ENCODE measurements around the gene TEP1.
"Not testable (repeated sequence)": the region's sequence is repeated elsewhere in the genome, so short reads cannot be mapped to it uniquely, and the experiment has no call there.

Gene TEP1

GRCh38 chr14:20412876-20413743 lies at the start of gene TEP1:
Gene TEP1 (minus strand): TSS chr14:20413501. CDS start chr14:20408439, 5,062 bp downstream.
- H3K36me3 ChIP-seq (ENCODE audit: control insufficient read depth, insufficient read depth, low read length), result no peaks in the 10 kb centered on the region
- peak within 1 kb of the TSS; percentile 95 for H3K4me3 ChIP-seq (ENCODE audit: low read length)
- peak; percentile 54 for DNase-seq (ENCODE audit: low read depth, low spot score)
- H3K27me3 ChIP-seq (ENCODE audit: control insufficient read depth, insufficient read depth, low read length), result no peaks in the 10 kb centered on the region
- no CpG with 5 or more reads among the region's 43 CpGs for WGBS (ENCODE audit: insufficient coverage, insufficient read length)
- no peaks in the 10 kb centered on the region for H3K4me1 ChIP-seq (ENCODE audit: control insufficient read depth, insufficient read depth, low read length)
- no peak within 1 kb of the TSS for H3K27ac ChIP-seq (ENCODE audit: low read length)
- H3K9me3 ChIP-seq (ENCODE audit: control insufficient read depth, insufficient read depth, low read length), result no peaks in the 10 kb centered on the region

GRCh38 chr14:20461225-20462141 lies 48.2 kb upstream of the TEP1 start, which contains the start of gene PIP4P1:
Gene PIP4P1 (minus strand): TSS chr14:20461434. CDS start chr14:20461325, 109 bp downstream.
- no CpG with 5 or more reads among the region's 67 CpGs for WGBS (ENCODE audit: insufficient coverage, insufficient read length)
- H3K4me3 ChIP-seq (ENCODE audit: low read length), result peak within 1 kb of the TSS; percentile 70
- H3K9me3 ChIP-seq (ENCODE audit: control insufficient read depth, insufficient read depth, low read length), result no peaks in the 10 kb centered on the region
- DNase-seq (ENCODE audit: low read depth, low spot score), result peak; percentile 99
- no peaks in the 10 kb centered on the region for H3K27me3 ChIP-seq (ENCODE audit: control insufficient read depth, insufficient read depth, low read length)
- H3K36me3 ChIP-seq (ENCODE audit: control insufficient read depth, insufficient read depth, low read length), result peaks cover 16% of the 10 kb centered on the region; the same call in 1 of the 2 replicates
- H3K4me1 ChIP-seq (ENCODE audit: control insufficient read depth, insufficient read depth, low read length), result no peaks in the 10 kb centered on the region
- H3K27ac ChIP-seq (ENCODE audit: low read length), result no peak within 1 kb of the TSS

- no peaks in the 10 kb centered on the region for H3K4me1 ChIP-seq (ENCODE audit: control insufficient read depth, insufficient read depth, low read length)
- no peak overlapping the region for H3K27ac ChIP-seq (ENCODE audit: low read length)
- peaks cover 18% of the 10 kb centered on the region; the same call in 1 of the 2 replicates for H3K36me3 ChIP-seq (ENCODE audit: control insufficient read depth, insufficient read depth, low read length)
- H3K27me3 ChIP-seq (ENCODE audit: control insufficient read depth, insufficient read depth, low read length), result no peaks in the 10 kb centered on the region
- no peaks in the 10 kb centered on the region for H3K9me3 ChIP-seq (ENCODE audit: control insufficient read depth, insufficient read depth, low read length)
- H3K4me3 ChIP-seq (ENCODE audit: low read length), result peak overlapping the region; percentile 70
- no peak for DNase-seq (ENCODE audit: low read depth, low spot score)
- no CpG with 5 or more reads among the region's 32 CpGs for WGBS (ENCODE audit: insufficient coverage, insufficient read length)
Measured at GRCh38 chr14:20460458-20461224, 47.3 kb upstream of the TEP1 start.

- Histone ChIP-seq H3K36me3 (ENCODE audit: control insufficient read depth, insufficient read depth, low read length) (peaks cover 18% of the 10 kb centered on the region; the same call in 1 of the 2 replicates), H3K27me3 (ENCODE audit: control insufficient read depth, insufficient read depth, low read length) (no peaks in the 10 kb centered on the region), H3K27ac (ENCODE audit: low read length) (no peak overlapping the region), H3K4me1 (ENCODE audit: control insufficient read depth, insufficient read depth, low read length) (no peaks in the 10 kb centered on the region), H3K9me3 (ENCODE audit: control insufficient read depth, insufficient read depth, low read length) (no peaks in the 10 kb centered on the region), H3K4me3 (ENCODE audit: low read length) (no peak overlapping the region)
- no peak for DNase-seq (ENCODE audit: low read depth, low spot score)
- WGBS (ENCODE audit: insufficient coverage, insufficient read length), result no CpG with 5 or more reads among the region's 8 CpGs
Measured at GRCh38 chr14:20458031-20458789, 44.9 kb upstream of the TEP1 start.

GRCh38 chr14:20456971-20457370 lies 43.7 kb upstream of the TEP1 start:
- no peak overlapping the region for H3K27ac ChIP-seq (ENCODE audit: low read length)
- peaks cover 21% of the 10 kb centered on the region; the same call in 1 of the 2 replicates for H3K36me3 ChIP-seq (ENCODE audit: control insufficient read depth, insufficient read depth, low read length)
- H3K9me3 ChIP-seq (ENCODE audit: control insufficient read depth, insufficient read depth, low read length), result no peaks in the 10 kb centered on the region
- DNase-seq (ENCODE audit: low read depth, low spot score), result no peak
- no CpG with 5 or more reads among the region's 13 CpGs for WGBS (ENCODE audit: insufficient coverage, insufficient read length)
- no peaks in the 10 kb centered on the region for H3K27me3 ChIP-seq (ENCODE audit: control insufficient read depth, insufficient read depth, low read length)
- no peak overlapping the region for H3K4me3 ChIP-seq (ENCODE audit: low read length)
- no peaks in the 10 kb centered on the region for H3K4me1 ChIP-seq (ENCODE audit: control insufficient read depth, insufficient read depth, low read length)

- H3K27ac ChIP-seq (ENCODE audit: low read length), result no peak overlapping the region
- H3K27me3 ChIP-seq (ENCODE audit: control insufficient read depth, insufficient read depth, low read length), result no peaks in the 10 kb centered on the region
- peaks cover 23% of the 10 kb centered on the region; the same call in 1 of the 2 replicates for H3K36me3 ChIP-seq (ENCODE audit: control insufficient read depth, insufficient read depth, low read length)
- WGBS (ENCODE audit: insufficient coverage, insufficient read length), result 100% methylated on average over 1 of the region's 39 CpGs
- H3K4me1 ChIP-seq (ENCODE audit: control insufficient read depth, insufficient read depth, low read length), result no peaks in the 10 kb centered on the region
- H3K9me3 ChIP-seq (ENCODE audit: control insufficient read depth, insufficient read depth, low read length), result no peaks in the 10 kb centered on the region
- DNase-seq (ENCODE audit: low read depth, low spot score), result no peak
- peak overlapping the region; percentile 85 for H3K4me3 ChIP-seq (ENCODE audit: low read length)
Measured at GRCh38 chr14:20455355-20456300, 42.3 kb upstream of the TEP1 start.

- peak; percentile 99 for DNase-seq (ENCODE audit: low read depth, low spot score)
- no CpG with 5 or more reads among the region's 56 CpGs for WGBS (ENCODE audit: insufficient coverage, insufficient read length)
- Histone ChIP-seq H3K27me3 (ENCODE audit: control insufficient read depth, insufficient read depth, low read length) (no peaks in the 10 kb centered on the region), H3K36me3 (ENCODE audit: control insufficient read depth, insufficient read depth, low read length) (peaks cover 23% of the 10 kb centered on the region; the same call in 1 of the 2 replicates), H3K27ac (ENCODE audit: low read length) (no peak within 1 kb of the TSS), H3K4me1 (ENCODE audit: control insufficient read depth, insufficient read depth, low read length) (no peaks in the 10 kb centered on the region), H3K4me3 (ENCODE audit: low read length) (peak within 1 kb of the TSS; percentile 85), H3K9me3 (ENCODE audit: control insufficient read depth, insufficient read depth, low read length) (no peaks in the 10 kb centered on the region)
Measured at GRCh38 chr14:20454516-20455354, 41.4 kb upstream of the TEP1 start, which contains the start of the genes APEX1 and OSGEP. Gene APEX1 (plus strand): TSS chr14:20455226. CDS start chr14:20455646, 420 bp downstream. Gene OSGEP (minus strand): TSS chr14:20454812. CDS start chr14:20454683, 129 bp downstream.

GRCh38 chr14:20452831-20453230 lies 39.5 kb upstream of the TEP1 start:
- H3K36me3 ChIP-seq (ENCODE audit: control insufficient read depth, insufficient read depth, low read length), result peaks cover 28% of the 10 kb centered on the region; the same call in 1 of the 2 replicates
- not testable (repeated sequence) for DNase-seq (ENCODE audit: low read depth, low spot score); H3K4me1 ChIP-seq (ENCODE audit: control insufficient read depth, insufficient read depth, low read length); H3K27ac ChIP-seq (ENCODE audit: low read length); H3K9me3 ChIP-seq (ENCODE audit: control insufficient read depth, insufficient read depth, low read length); H3K4me3 ChIP-seq (ENCODE audit: low read length); H3K27me3 ChIP-seq (ENCODE audit: control insufficient read depth, insufficient read depth, low read length)
- WGBS (ENCODE audit: insufficient coverage, insufficient read length), result no CpG with 5 or more reads among the region's 8 CpGs

All from iPS DF 6.9 (cell line).